NCI-H2107 (cell line): ENCODE results near the gene FAM98B.

Source experiments
- DNase-seq: peaks from one replicate; lab custom pipeline; 2025; lab: John Stamatoyannopoulos, UW

FAM98B gene

GRCh38 chr15:38461066-38461833, 7.3 kb downstream of the FAM98B start:
- DNase-seq: no peak

DNA sequence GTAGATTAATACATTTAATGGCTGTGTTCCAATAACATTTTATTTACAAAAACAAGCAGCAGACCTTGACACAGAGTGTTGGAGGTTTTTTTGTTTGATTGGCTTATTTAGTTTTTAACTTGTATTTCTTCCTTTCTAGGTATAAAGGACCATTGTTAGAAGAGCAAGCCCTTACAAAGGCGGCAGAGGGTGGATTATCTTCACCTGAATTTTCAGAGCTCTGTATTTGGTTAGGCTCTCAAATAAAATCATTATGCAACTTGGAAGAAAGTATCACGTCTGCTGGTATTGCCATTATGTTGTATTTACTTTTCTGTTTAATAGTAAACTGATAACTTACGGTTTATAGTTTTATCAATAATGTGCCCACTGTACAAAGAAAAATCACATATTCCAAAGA, 10.0 kb downstream of the FAM98B start:
- peak; percentile 0 for DNase-seq

DNA sequence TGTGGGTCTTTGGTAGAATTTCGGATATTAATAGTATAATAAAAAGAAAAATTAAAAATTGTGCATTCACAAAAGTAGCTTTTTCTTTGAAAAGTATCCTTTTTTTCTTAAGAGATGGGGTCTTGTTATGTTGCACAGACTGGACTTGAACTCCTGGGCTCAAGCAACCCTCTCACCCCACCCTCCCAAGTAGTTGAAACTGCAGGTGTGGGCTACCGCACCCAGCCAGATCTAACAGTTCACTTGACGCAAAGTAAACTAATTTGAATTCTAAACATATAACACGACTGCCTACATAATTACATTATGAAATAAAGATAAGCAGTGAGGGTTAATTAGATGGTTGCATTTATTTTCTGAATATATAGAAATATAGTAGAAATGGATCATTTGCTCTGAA, 10.7 kb downstream of the FAM98B start:
- DNase-seq: no peak

DNA sequence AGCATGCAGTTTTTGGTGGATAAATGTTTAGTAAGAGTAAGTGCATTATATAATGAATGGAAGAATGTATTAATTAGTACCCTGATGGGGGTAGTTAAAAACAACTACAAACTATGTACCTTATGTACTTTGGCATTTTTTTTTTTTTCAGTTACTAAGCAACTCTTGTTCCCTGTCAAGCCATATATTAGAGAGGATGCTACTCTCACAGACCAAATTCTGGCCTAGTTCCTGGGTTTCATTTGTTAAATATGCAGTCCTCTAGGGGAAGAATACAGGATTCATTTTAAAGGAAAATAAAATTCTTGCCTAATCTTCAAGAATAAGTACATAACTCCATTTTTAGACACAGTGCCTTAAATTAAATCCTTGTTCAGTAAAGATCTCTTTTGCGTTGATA, 16.9 kb downstream of the FAM98B start:
- no peak for DNase-seq

DNA sequence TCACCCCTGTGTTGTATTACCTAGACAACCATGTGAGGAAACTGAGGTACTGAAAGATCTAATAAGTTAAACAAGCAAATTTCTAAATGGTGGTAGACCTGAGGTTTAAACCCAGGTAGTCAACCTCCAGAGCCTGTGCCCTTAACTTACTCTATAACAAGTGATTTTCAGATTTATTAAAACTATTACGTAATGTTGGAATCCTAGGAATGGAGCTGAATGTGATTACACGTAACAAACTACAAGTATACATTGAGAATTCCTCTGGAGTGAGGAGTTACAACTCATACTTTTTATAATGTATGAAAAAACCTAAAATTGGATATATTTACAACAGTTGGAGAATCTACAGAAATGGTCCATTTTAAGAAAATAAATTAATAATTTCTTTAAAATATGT, 18.0 kb downstream of the FAM98B start:
- DNase-seq: no peak

DNA sequence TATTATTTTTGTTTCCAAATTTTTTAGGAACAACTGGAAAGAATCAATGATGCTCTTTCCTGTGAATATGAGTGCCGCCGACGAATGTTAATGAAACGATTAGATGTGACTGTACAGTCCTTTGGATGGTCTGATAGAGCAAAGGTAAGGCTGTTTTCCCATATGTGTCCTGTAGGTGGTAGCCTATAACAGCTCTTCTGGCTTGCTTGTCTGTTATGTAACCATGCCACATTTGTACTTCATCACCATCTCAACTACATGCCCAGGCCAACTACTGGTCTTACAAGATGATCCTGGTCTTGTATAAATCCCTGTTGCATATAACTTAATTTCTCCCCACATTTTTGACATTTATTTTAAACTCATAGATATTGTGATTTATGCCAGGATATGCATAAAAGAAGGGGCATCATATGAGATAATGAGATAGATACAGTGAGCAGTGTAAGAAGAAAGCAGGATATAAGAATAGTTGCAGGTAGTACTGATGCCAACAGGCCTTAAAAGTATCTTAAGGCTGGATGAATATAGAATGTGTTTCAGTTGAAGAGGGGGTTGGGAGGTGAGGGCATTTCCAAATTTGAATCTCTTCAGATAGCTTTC, 20.3 kb downstream of the FAM98B start:
- DNase-seq: peak; percentile 8

- DNase-seq: no peak
These were observed 21.4 kb downstream of the FAM98B start for GRCh38 chr15:38475361-38475760.

DNA sequence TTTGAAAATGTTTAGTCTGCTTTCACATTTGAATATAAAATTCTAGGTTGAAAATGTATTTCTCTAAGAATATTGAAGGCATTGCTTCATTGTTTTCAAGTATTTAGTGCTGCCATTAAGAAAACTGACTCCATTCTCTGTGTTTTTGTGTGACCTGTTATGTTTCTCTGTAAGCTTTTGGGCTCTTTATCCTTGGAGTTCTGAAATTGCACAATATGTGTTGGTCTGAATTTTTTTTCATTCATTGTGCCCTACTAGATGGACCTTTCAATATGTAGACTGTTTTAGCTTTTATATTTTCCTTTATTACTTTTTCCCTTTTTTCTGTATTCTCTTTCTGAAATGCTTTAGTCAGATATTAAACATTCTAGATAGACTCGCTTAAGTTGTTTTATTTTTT, 22.2 kb downstream of the FAM98B start:
- no peak for DNase-seq

DNA sequence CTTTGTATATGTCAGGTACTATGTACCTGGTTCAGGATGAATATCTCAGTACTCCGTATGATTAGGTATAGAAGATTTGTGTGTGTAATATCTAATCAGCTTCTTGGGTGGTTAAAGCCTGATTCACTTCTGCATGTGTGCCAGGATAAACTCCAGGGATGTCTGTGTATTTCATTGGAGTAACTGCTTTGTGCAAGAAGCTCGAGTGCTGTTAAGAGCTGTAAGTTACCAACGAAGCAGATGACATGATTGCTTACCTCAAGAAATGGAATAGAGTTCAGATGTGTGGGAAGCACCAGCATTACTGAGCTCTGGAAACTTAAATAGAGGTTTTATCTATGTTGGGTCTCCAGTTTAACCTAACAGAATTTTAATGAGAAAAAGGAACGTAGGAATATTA, 23.7 kb downstream of the FAM98B start:
- DNase-seq: no peak

GRCh38 chr15:38479266-38479665, 25.3 kb downstream of the FAM98B start:
- no peak for DNase-seq

- no peak for DNase-seq
These were observed 25.8 kb downstream of the FAM98B start for GRCh38 chr15:38479756-38480155.

DNA sequence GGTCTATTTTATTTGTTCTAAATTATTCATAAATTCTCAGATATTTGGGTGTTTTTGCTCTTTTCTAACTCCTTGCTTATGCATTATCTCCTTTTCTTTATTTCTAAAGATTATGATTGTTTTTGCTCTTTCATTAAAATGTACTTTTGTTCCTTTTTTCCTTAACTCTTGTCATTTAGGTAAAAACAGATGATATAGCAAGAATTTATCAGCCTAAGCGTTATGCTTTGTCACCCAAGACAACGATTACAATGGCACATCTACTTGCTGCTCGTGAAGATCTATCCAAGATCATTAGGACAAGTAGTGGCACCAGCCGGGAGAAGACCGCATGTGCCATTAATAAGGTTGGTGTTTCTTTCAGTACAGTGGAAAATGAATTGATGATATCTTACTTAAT, 27.2 kb downstream of the FAM98B start:
- no peak for DNase-seq

DNA sequence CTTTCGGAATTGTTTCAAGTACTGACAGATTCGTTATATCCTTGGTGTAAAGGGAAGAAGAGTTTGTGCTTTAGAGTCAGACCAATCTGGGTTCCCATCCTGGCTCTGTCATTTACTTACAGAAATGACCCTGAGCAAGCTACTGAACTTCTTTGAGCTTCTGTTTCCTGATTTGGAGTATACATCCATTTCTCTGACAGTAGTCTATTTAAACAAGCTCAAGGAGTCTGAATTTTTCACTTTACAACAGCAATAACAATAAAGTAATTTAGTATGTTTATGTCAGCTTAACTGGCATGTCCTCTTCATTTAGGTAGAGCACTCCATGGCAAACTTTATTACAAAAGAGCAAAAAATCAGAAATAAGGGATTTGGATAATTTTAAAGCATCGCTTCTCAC, 27.8 kb downstream of the FAM98B start:
- DNase-seq: no peak

DNA sequence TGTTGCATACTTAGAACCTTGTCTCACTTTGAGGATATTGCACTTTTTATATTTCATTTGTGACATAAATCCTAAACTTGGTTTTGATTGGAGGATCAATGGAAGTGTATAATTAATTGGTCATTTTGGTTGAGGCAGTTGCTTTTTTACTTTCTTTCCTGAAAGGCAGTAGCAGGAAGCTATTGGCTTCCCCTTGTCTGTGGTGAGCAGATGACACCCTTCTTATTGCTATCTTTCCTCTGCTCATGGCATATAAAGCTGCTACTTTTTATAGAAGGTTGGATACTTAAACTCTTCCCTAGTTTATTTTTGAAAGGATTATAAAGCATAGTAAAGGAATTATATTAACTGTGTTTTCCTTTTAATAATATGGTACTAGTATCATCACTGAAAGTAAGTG, 28.6 kb downstream of the FAM98B start:
- no peak for DNase-seq

DNA sequence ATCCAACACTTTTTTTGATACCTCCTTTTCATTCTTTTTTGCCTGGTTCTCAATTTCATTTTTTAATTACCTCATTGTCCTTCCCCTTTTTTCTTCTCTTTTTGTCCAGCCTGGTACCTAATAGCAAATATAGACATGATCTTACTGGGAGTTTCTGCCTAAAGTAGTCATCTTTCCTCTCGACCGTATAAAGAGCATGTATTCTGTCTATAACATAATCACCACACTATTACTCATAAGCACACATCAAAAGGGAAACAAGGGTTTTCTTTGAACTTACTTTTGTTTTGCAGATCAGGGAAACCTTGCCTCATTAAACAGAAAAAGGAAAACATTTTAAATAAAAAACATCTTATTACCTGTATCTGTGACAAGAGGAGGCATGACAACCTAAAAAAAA, 33.0 kb downstream of the FAM98B start:
- no peak for DNase-seq

DNA sequence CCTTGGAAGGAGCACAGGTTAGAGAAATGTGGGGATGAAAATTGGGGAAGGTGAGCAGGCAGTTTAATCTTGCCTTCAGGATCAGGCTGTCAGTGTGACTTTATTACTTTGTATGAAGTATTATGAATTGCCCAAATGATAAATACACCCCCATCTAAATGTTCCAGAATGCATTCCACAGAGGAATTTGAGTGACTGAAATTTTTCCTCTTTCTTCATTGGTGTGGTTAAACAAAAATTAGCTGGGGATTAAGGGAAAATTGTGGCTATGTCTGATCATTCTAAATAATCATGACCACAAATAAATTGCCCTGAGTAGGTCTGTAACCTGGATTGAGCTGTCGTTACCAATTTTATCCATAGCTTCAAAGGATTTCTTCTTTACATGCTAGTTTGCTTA, 33.5 kb downstream of the FAM98B start:
- DNase-seq: no peak

DNA sequence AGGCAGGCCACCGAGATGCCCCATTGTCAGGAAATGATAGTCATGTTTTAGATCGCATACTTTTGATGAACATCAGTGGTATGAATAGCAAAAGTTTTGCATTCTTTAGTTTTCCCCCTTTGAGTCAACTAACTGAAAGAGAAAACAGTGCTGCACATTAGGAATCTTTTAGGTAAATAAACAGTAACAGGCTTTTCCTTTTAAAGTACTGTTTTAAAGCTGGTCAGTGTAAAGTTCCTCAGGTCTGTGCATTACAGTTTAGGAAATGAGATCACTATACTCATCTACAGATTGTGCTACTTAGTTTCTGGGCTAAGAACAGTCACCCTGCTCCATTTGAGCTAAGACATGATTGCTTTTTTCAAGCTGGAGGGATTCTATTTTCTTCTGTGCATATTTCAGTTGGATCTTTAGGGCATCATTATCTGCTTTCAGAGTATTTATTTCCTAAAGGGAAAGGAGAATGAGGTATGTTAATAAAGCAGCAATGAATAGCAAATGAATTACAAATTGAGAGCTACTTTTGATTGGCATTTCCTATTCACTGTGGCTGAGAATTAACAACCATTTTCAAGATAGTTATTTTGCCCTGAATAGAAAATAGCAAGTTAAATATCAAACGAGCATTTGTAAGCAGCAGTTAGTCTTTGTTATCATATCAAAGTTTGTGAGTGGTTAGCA, 36.5 kb downstream of the FAM98B start:
- DNase-seq: no peak

DNA sequence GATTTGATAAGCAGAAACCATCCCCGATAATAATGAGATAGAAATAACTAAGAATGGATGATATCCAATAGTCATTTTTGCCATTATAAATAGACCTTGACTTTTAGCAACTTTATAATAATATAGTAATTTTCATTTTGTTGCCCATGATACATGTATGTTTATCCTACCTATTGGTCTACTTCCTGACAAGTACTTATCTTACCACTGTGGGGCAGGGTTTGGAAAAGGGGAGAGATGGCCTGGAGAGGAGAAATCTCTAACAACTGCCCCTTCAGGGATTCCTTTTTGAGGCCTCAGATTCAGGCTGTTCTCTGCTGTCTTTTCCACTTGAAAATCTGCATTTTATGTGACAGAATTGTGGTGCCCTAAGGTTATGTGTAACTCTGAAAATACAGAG, 42.2 kb downstream of the FAM98B start:
- no peak for DNase-seq

GRCh38 chr15:38499651-38500050, 45.7 kb downstream of the FAM98B start:
- no peak for DNase-seq

DNA sequence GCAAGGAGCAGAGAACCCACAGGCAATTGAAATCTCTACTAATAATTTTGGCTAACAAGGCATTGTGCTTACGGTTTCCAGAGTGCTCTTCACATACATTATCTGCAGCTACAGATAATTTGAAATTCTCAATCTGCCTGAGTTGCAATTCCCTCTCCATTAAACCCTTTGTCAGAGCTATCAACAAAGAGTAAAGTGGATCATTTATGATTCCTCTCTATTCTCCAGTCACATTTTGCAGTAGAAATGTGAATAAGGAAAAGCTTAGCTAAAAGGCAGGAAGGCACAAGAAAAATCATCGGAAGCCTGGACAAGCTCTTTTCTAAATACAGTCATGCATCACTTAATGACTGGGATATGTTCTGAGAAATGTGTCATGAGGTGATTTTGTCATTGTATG, 49.6 kb downstream of the FAM98B start:
- no peak for DNase-seq

- no peak for DNase-seq
These were observed 50.9 kb downstream of the FAM98B start for GRCh38 chr15:38504680-38505467.

DNA sequence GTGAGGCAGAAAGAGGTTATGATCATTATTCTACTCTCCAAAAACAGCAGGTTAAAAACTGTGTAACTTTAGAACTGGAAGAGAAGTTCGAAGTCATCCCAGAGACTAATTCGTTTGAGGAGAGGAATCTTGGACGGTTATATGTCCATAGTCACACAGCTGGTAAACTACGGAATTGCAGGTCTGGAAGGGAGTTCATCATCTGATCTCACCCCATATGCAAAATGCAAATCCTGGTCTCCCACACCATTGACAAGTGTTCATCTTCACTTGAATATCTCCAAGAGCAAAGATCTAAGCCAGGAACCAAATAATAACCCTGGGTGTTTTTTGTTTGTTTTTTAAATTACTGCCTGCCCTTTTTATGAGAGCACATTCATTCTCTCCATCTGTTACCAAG, 53.1 kb downstream of the FAM98B start:
- no peak for DNase-seq

DNA sequence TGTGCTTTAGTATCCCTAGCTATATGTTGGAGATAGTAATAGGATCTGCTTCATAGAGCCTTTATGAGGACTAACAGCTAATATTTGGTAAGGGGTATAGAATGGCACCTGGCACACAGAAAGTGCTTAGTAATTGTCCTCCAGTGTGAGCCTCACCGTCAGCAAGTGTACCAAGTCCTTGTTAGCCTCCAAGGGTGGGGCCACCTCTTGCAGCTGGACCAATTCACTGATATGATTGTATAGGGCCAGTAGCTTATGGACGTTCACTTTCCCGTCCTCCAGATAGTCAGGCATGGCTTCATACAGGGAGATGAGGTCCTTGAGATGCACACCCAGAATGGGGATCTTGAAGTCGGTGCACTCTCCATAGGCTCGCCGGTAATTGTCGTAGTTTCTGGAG, 53.6 kb downstream of the FAM98B start:
- DNase-seq: no peak
